IPS-15b (cell line): Measurements from ENCODE around the gene RTBDN.

ENCODE experiments used
- H3K27me3 ChIP-seq: one replicate; pipeline ENCODE4 v1.6.1; 2013; ENCODE audit warnings: low read length; ENCODE audit not compliant: control insufficient read depth, insufficient read depth
- H3K36me3 ChIP-seq: one replicate; pipeline ENCODE4 v1.6.1; 2013; ENCODE audit warnings: low read length; ENCODE audit not compliant: control insufficient read depth, insufficient read depth
- H3K4me1 ChIP-seq: one replicate; pipeline ENCODE4 v1.6.1; 2013; ENCODE audit warnings: mild to moderate bottlenecking, low read length; ENCODE audit not compliant: control insufficient read depth, insufficient read depth
- H3K4me3 ChIP-seq: one replicate; pipeline ENCODE4 v1.5.1; 2013; ENCODE audit warnings: low read depth, low read length
- H3K9ac ChIP-seq: one replicate; pipeline ENCODE4 v1.6.1; 2013; ENCODE audit warnings: low read depth, mild to moderate bottlenecking, low read length
- H3K9me3 ChIP-seq: one replicate; pipeline ENCODE4 v1.6.1; 2013; ENCODE audit warnings: mild to moderate bottlenecking, low read length; ENCODE audit not compliant: control insufficient read depth, insufficient read depth

The RTBDN gene

GRCh38 chr19:12867120-12868099, 33.0 kb upstream of the RTBDN start:
- peak overlapping the region; percentile 65 for H3K9ac ChIP-seq
- H3K27me3 ChIP-seq, result no peaks in the 10 kb centered on the region
- peaks cover 5% of the 10 kb centered on the region for H3K36me3 ChIP-seq
- peaks cover 11% of the 10 kb centered on the region for H3K4me1 ChIP-seq
- H3K9me3 ChIP-seq, result no peaks in the 10 kb centered on the region
- peak overlapping the region; percentile 67 for H3K4me3 ChIP-seq

DNA sequence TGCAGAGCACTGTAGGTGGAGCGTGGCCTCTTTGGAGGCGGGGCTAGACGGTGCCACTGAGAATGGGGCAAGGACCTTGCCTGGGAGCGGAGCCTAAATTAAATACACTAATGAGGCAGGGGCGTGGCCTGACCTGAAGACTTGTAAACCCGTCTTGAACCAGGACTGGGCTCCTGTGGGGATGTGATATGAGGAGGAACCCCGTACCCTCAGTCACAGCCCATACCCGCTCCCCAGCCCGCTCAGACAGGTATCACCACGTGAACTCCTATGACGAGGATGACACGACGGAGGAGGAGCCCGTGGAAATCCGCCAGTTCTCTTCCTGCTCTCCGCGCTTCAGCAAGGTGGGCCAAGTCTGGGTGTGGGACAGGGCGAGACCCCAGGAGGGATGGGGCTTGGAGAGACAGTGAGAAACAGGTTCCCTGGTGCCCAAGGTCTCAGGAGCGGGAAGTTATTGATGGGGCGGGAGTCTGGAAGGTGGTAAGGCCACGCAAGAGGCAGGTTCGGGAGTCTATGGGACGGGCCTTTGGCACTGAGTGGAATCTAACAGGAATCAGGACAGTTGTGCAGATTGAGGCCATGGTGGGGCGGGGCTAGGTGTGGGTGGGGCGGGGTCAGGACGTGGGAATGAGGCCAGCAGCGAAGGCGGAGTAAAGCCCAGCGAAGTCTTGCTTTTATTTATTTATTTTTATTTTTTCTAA, 32.2 kb upstream of the RTBDN start:
- Histone ChIP-seq H3K9ac (no peak overlapping the region), H3K4me3 (peak overlapping the region; percentile 67), H3K9me3 (no peaks in the 10 kb centered on the region), H3K36me3 (peaks cover 5% of the 10 kb centered on the region), H3K27me3 (no peaks in the 10 kb centered on the region), H3K4me1 (peaks cover 11% of the 10 kb centered on the region)

GRCh38 chr19:12865746-12866415, 31.5 kb upstream of the RTBDN start:
- no peaks in the 10 kb centered on the region for H3K9me3 ChIP-seq
- no peak overlapping the region for H3K9ac ChIP-seq
- peaks cover 11% of the 10 kb centered on the region for H3K4me1 ChIP-seq
- H3K36me3 ChIP-seq, result peaks cover 5% of the 10 kb centered on the region
- no peaks in the 10 kb centered on the region for H3K27me3 ChIP-seq
- H3K4me3 ChIP-seq, result no peak overlapping the region

- Histone ChIP-seq H3K36me3 (peaks cover 6% of the 10 kb centered on the region), H3K9me3 (no peaks in the 10 kb centered on the region), H3K4me1 (peaks cover 11% of the 10 kb centered on the region), H3K4me3 (no peak overlapping the region), H3K9ac (no peak overlapping the region), H3K27me3 (no peaks in the 10 kb centered on the region)
These were observed 30.6 kb upstream of the RTBDN start for GRCh38 chr19:12864721-12865715.

GRCh38 chr19:12864143-12864542, 29.8 kb upstream of the RTBDN start:
- Histone ChIP-seq H3K9me3 (no peaks in the 10 kb centered on the region), H3K4me3 (no peak overlapping the region), H3K9ac (no peak overlapping the region), H3K4me1 (peaks cover 11% of the 10 kb centered on the region), H3K27me3 (no peaks in the 10 kb centered on the region), H3K36me3 (peaks cover 6% of the 10 kb centered on the region)

DNA sequence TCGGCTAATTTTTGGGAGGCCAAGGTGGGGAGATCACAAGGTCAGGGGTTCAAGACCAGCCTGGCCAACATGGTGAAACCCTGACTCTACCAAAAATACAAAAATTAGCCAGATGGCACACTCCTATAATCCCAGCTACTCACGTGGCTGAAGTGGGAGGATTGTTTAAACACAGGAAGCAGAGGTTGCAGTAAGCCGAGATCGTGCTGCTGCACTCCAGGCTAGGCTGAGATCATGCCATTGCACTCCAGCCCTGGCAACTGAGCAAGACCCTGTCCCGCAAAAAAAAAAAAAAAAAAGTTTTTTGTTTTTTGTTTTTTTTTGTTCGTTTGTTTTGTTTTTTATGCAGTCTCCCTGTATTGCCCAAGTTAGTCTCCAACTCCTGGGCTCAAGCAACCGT, 25.2 kb upstream of the RTBDN start:
- Histone ChIP-seq H3K9ac (no peak overlapping the region), H3K36me3 (peaks cover 6% of the 10 kb centered on the region), H3K4me3 (no peak overlapping the region), H3K9me3 (no peaks in the 10 kb centered on the region), H3K27me3 (no peaks in the 10 kb centered on the region), H3K4me1 (no peaks in the 10 kb centered on the region)

GRCh38 chr19:12858041-12858928, 23.9 kb upstream of the RTBDN start:
- Histone ChIP-seq H3K4me1 (no peaks in the 10 kb centered on the region), H3K4me3 (no peak overlapping the region), H3K27me3 (no peaks in the 10 kb centered on the region), H3K9ac (no peak overlapping the region), H3K36me3 (peaks cover 6% of the 10 kb centered on the region), H3K9me3 (no peaks in the 10 kb centered on the region)

- H3K9me3 ChIP-seq, result no peaks in the 10 kb centered on the region
- H3K9ac ChIP-seq, result no peak overlapping the region
- H3K27me3 ChIP-seq, result no peaks in the 10 kb centered on the region
- H3K4me1 ChIP-seq, result no peaks in the 10 kb centered on the region
- peaks cover 8% of the 10 kb centered on the region for H3K36me3 ChIP-seq
- H3K4me3 ChIP-seq, result no peak overlapping the region
These were observed 22.3 kb upstream of the RTBDN start for GRCh38 chr19:12856653-12857052.

- peaks cover 3% of the 10 kb centered on the region for H3K27me3 ChIP-seq
- H3K4me1 ChIP-seq, result peaks cover 2% of the 10 kb centered on the region
- peak overlapping the region; percentile 39 for H3K4me3 ChIP-seq
- H3K36me3 ChIP-seq, result peaks cover 2% of the 10 kb centered on the region
- no peaks in the 10 kb centered on the region for H3K9me3 ChIP-seq
- H3K9ac ChIP-seq, result no peak overlapping the region
These were observed 13.1 kb upstream of the RTBDN start for GRCh38 chr19:12847159-12848139.
